CD4-positive, alpha-beta memory T cell (primary cell): ENCODE measurements around the gene FASTK. TPM values are rescaled to one million over a fixed set of nuclear protein-coding genes. Genes with fewer than 3 reads are reported as not detected.

Experiments used
- CTCF ChIA-PET: fragments of 350-600 bp; sonication (Branson Sonifier 250); formaldehyde crosslinking; loops from one replicate; lab custom pipeline; 2021; ENCODE audit warnings: inconsistent platforms; ENCODE audit not compliant: partially characterized antibody; lab: Charles Lee
- POLR2A ChIA-PET: fragments of 350-600 bp; sonication (Branson Sonifier 250); formaldehyde crosslinking; loops from one replicate; lab custom pipeline; 2021; ENCODE audit not compliant: partially characterized antibody; lab: Charles Lee
- DNase-seq, 5 donors: peaks; one replicate each; pipeline versions ENCODE4 v3.0.0 to v3.0.0-alpha.2; 2020 to 2022; ENCODE audit warnings: mixed read lengths in 1 of 5
- H3K27ac ChIP-seq: one replicate; pipeline ENCODE4 v1.7.0; 2013; ENCODE audit warnings: low read depth, low read length
- H3K27me3 ChIP-seq: 2 replicates; pipeline ENCODE4 v1.7.0; 2013; ENCODE audit warnings: mild to moderate bottlenecking, low read length, moderate library complexity; ENCODE audit not compliant: insufficient read depth
- H3K36me3 ChIP-seq: 2 replicates; pipeline ENCODE4 v1.7.0; 2013; ENCODE audit warnings: mild to moderate bottlenecking, low read length, moderate library complexity; ENCODE audit not compliant: insufficient read depth
- H3K4me1 ChIP-seq: 2 replicates; pipeline ENCODE4 v1.7.0; 2013; ENCODE audit warnings: mild to moderate bottlenecking, low read length, moderate library complexity; ENCODE audit not compliant: insufficient read depth
- H3K4me3 ChIP-seq, 2 donors: one replicate each; pipeline ENCODE4 v1.7.0; 2013; ENCODE audit warnings: low read length in 2 of 2, mild to moderate bottlenecking in 1 of 2
- H3K9me3 ChIP-seq, 2 donors: one replicate each; pipeline ENCODE4 v1.7.0; 2013; ENCODE audit warnings: low read length in 2 of 2, control low read depth in 1 of 2; ENCODE audit not compliant: control insufficient read depth in 1 of 2
- H3K27ac Mint-ChIP-seq, 7 donors: one replicate each; pipeline ENCODE4 v1.8.0; 2020 to 2021; ENCODE audit warnings: mixed read lengths in 7 of 7, mild to moderate bottlenecking in 6 of 7, inconsistent platforms in 3 of 7, moderate library complexity in 3 of 7
- H3K27me3 Mint-ChIP-seq, 2 donors: one replicate each; pipeline ENCODE4 v1.8.0; 2020 to 2021; ENCODE audit warnings: mixed read lengths in 2 of 2
- H3K36me3 Mint-ChIP-seq, 2 donors: one replicate each; pipeline ENCODE4 v1.8.0; 2020 to 2021; ENCODE audit warnings: mixed read lengths in 2 of 2, inconsistent platforms in 1 of 2, mild to moderate bottlenecking in 1 of 2
- H3K4me1 Mint-ChIP-seq, 4 donors: one replicate each; pipeline ENCODE4 v1.8.0; 2020 to 2021; ENCODE audit warnings: mixed read lengths in 4 of 4, mild to moderate bottlenecking in 1 of 4
- H3K4me3 Mint-ChIP-seq, 8 donors: one replicate each; pipeline ENCODE4 v1.8.0; 2020 to 2021; ENCODE audit warnings: mixed read lengths in 8 of 8, mild to moderate bottlenecking in 7 of 8, moderate library complexity in 6 of 8, inconsistent platforms in 3 of 8
- H3K9me3 Mint-ChIP-seq, 8 donors: one replicate each; pipeline ENCODE4 v1.8.0; 2020 to 2021; ENCODE audit warnings: mixed read lengths in 8 of 8, mild to moderate bottlenecking in 5 of 8, inconsistent platforms in 3 of 8, moderate library complexity in 1 of 8
- intact Hi-C: fragments of 100-400 bp; cut with micrococcal nuclease; formaldehyde crosslinking; loops from one replicate; pipeline ENCODE4 v1.15.1; 2023
- polyA plus RNA-seq, 2 donors: library from polyadenylated mRNA; unstranded; fragments of 300-500 nt; fragmentation: Illumina TruSeq; gene quantifications; one replicate each; pipeline ENCODE4 v1.2.3, GENCODE V29; 2021
- total RNA-seq, 2 experiments: library from RNA; stranded (reverse); gene quantifications; one replicate each; pipeline ENCODE4 v1.2.3, GENCODE V29; 2021

FASTK gene
- total and polyA plus RNA-seq, 4 experiments from 2014 or later = 51.2 to 126 (median 92.5) TPM

DNA sequence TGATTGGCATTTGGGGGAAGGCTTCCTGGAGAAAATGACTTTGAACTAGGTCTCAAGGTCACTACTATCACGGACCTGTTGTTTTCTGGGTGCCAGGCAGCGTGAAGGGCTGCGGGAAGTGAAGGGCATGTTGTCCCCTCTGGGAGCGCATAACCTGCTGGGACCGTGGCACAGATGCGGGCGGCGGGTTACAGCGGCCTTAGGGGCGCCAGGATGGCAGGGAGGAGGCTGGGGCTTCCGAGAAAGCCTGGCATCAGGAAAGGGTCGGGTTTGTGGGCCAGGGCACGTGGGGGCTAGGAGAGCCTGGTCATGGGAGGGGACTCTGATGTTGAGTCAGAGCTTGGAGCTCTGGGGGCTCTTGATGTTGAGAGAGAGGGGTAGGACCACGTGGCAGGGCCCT lies 15.1 kb downstream of the FASTK start:
- H3K4me1 Mint-ChIP-seq = peaks cover 7 to 14% (median 12%) of the 10 kb centered on the region in 4 donors
- no peaks in the 10 kb centered on the region for H3K9me3 ChIP-seq
- no peak for DNase-seq
- H3K27me3 ChIP-seq = no peaks in the 10 kb centered on the region
- H3K27ac ChIP-seq = no peak overlapping the region
- POLR2A ChIA-PET = interaction anchor here (1.2 kb wide), 1 partner anchor 17 kb away, joined by 3 read pairs; no protein-coding TSS in a partner anchor
- peaks cover 31% of the 10 kb centered on the region for H3K36me3 ChIP-seq
- no peak overlapping the region for H3K4me3 Mint-ChIP-seq
- CTCF ChIA-PET = no interaction called here
- H3K36me3 Mint-ChIP-seq = peaks cover 11 to 46% of the 10 kb centered on the region in 2 donors
- H3K27ac Mint-ChIP-seq = peak overlapping the region in 1 of 7 donors; percentile 47
- no peaks in the 10 kb centered on the region for H3K27me3 Mint-ChIP-seq
- H3K4me1 ChIP-seq = peaks cover 12% of the 10 kb centered on the region
- no peak overlapping the region for H3K4me3 ChIP-seq
- intact Hi-C loops = no loop called here
- H3K9me3 Mint-ChIP-seq = no peaks in the 10 kb centered on the region

DNA sequence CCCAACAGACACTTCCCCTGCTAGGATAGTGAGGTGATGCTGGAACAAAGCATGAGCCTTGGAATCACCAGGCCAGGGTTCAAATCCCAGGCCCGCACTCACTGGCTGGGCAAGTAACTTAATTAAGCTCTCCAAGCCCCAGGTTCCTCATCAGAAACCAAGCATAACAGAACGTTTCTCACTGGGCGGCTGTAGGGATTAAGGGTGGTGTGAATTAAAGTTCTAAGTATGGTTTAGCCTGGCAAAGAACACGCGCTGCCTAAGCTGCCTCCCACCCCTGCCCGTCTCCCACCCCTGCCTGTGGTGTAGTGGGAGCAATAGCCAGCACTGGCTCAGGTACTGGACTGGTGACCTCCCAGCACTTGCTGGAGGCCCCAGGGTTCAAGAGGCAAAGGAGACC lies 15.6 kb downstream of the FASTK start:
- no peak overlapping the region for H3K27ac ChIP-seq
- H3K4me3 ChIP-seq = no peak overlapping the region
- intact Hi-C loops = no loop called here
- peaks cover 17% of the 10 kb centered on the region for H3K4me1 ChIP-seq
- Mint-ChIP-seq H3K4me1 (peaks cover 7 to 19% (median 15%) of the 10 kb centered on the region in 4 donors), H3K27ac (peak overlapping the region in 1 of 7 donors; percentile 47), H3K4me3 (no peak overlapping the region), H3K36me3 (peaks cover 11 to 45% of the 10 kb centered on the region in 2 donors), H3K9me3 (no peaks in the 10 kb centered on the region), H3K27me3 (no peaks in the 10 kb centered on the region)
- peaks cover 31% of the 10 kb centered on the region for H3K36me3 ChIP-seq
- DNase-seq = no peak
- ChIA-PET CTCF (no interaction called here), POLR2A (interaction anchor here (1.2 kb wide), 1 partner anchor 18 kb away, joined by 3 read pairs; no protein-coding TSS in a partner anchor)
- H3K27me3 ChIP-seq = no peaks in the 10 kb centered on the region
- no peaks in the 10 kb centered on the region for H3K9me3 ChIP-seq

DNA sequence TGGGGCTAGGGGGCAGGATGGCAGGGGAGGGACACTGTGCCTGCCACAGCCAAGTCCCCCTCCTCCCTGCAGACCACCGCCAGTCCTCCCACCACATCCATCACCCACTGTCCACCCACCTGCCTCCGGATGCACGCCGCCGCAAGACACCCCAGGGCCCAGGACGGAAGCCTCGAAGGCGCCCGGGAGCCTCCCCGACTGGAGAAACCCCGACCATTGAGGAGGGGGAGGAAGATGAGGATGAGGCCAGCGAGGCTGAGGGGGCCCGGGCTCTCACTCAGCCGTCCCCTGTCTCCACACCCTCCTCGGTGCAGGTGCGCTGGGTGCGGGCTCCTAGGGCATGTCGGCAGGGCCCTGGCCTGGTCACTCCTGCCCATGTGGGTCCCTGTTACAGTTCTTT lies 16.2 kb downstream of the FASTK start:
- ChIA-PET POLR2A (no interaction called here), CTCF (no interaction called here)
- no peaks in the 10 kb centered on the region for H3K9me3 ChIP-seq
- no peak for DNase-seq
- no peak overlapping the region for H3K27ac ChIP-seq
- H3K4me3 Mint-ChIP-seq = no peak overlapping the region
- no peak overlapping the region for H3K4me3 ChIP-seq
- H3K4me1 ChIP-seq = peaks cover 18% of the 10 kb centered on the region
- intact Hi-C loops = no loop called here
- no peaks in the 10 kb centered on the region for H3K27me3 Mint-ChIP-seq
- H3K9me3 Mint-ChIP-seq = no peaks in the 10 kb centered on the region
- H3K36me3 ChIP-seq = peaks cover 31% of the 10 kb centered on the region
- no peaks in the 10 kb centered on the region for H3K27me3 ChIP-seq
- peaks cover 10 to 42% of the 10 kb centered on the region in 2 donors for H3K36me3 Mint-ChIP-seq
- no peak overlapping the region for H3K27ac Mint-ChIP-seq
- H3K4me1 Mint-ChIP-seq = peaks cover 7 to 20% (median 15%) of the 10 kb centered on the region in 4 donors

DNA sequence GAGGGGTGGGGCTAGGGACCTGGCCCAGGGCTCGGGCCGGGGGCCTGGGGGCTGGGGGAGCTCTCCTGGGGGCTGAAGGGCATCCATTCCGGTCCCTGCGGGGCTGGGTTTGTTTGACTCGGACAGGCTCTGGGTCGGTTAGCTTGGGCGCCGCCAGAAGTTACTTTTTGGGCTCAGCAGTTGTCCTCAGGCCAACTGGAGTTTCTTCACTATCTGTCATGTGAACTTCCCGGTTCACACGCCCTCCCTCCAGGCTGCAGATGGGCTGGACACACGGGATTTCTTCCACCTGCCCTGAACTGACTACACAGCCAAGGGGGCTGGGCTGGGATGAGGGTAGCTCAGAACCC lies 17.4 kb downstream of the FASTK start:
- H3K36me3 ChIP-seq = peaks cover 29% of the 10 kb centered on the region
- intact Hi-C loops = no loop called here
- CTCF ChIA-PET = interaction anchor here (1.5 kb wide), 1 partner anchor 48 kb away, joined by 5 read pairs; no protein-coding TSS in a partner anchor
- H3K27me3 Mint-ChIP-seq = no peaks in the 10 kb centered on the region
- DNase-seq = no peak
- H3K4me1 Mint-ChIP-seq = peaks cover 11 to 30% (median 22%) of the 10 kb centered on the region in 4 donors
- H3K27ac ChIP-seq = no peak overlapping the region
- H3K9me3 ChIP-seq = no peaks in the 10 kb centered on the region
- no peaks in the 10 kb centered on the region for H3K27me3 ChIP-seq
- H3K36me3 Mint-ChIP-seq = peaks cover 6 to 42% of the 10 kb centered on the region in 2 donors
- POLR2A ChIA-PET = interaction anchor here (0.6 to 1.2 kb wide), 5 partner anchors 10 to 669 kb away, joined by 3 to 5 read pairs (median 3); partner anchors contain the start of genes FASTK and TMUB1
- H3K4me3 Mint-ChIP-seq = no peak overlapping the region
- H3K4me3 ChIP-seq = no peak overlapping the region
- H3K9me3 Mint-ChIP-seq = no peaks in the 10 kb centered on the region
- H3K4me1 ChIP-seq = peaks cover 29% of the 10 kb centered on the region
- peak overlapping the region in 3 of 7 donors; percentile 52 to 68 (median 63) for H3K27ac Mint-ChIP-seq

DNA sequence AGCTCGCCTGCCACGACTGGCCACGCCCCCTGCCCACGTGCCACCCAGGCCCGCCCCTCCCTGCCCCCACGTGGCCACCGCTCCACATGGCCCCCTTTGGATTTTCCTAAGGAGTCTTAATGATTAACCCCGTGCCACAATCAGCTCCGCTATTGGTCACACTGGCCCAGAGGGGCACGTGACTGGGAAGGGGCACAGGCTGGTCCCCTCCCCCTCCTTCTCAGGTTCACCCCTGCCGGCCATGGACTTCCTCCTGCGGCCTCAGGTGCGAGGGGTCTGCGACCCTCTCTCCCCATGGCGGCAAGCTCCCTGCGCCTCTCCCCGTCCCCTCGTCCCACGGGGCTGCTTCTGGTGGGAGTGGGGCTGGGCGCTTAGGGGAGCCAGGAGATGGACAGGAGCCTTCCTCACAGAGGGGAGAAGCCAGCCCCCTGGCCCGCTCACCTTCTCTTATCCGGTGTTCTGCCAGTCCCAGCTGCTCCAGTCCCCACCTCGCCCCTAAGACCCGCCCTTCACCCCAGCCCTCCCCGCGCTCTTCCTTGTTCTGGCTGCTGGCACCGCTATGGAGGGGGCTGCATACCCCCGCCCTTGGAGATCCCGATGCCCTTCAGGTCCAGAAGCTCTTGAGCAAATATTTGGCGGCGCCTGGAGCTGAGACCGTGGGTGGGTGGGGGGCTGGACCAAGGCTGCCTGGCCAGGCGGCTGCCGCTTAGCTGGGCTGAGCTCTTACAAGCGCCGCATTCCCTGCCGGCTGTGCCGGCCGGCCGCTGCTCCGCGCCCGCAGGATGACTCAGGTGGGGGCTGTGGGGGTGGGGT lies 18.0 kb downstream of the FASTK start:
- no peak for DNase-seq
- no peak overlapping the region for H3K27ac ChIP-seq
- peaks cover 26% of the 10 kb centered on the region for H3K36me3 ChIP-seq
- Mint-ChIP-seq H3K4me3 (no peak overlapping the region), H3K27me3 (peaks cover 0 to 2% of the 10 kb centered on the region in 2 donors), H3K36me3 (peaks cover under 1 to 41% of the 10 kb centered on the region in 2 donors), H3K9me3 (no peaks in the 10 kb centered on the region), H3K4me1 (peaks cover 11 to 36% (median 24%) of the 10 kb centered on the region in 4 donors), H3K27ac (no peak overlapping the region)
- H3K4me3 ChIP-seq = no peak overlapping the region
- no peaks in the 10 kb centered on the region for H3K27me3 ChIP-seq
- ChIA-PET POLR2A (interaction anchor here (0.6 to 1.5 kb wide), 6 partner anchors 10 to 668 kb away, joined by 3 to 5 read pairs (median 3); partner anchors contain the start of genes FASTK and TMUB1), CTCF (interaction anchor here (1.3 to 1.5 kb wide), 2 partner anchors 21 to 48 kb away, joined by 3 to 5 read pairs; partner anchors contain the start of gene TMUB1)
- peaks cover 30% of the 10 kb centered on the region for H3K4me1 ChIP-seq
- intact Hi-C loops = no loop called here
- H3K9me3 ChIP-seq = no peaks in the 10 kb centered on the region

DNA sequence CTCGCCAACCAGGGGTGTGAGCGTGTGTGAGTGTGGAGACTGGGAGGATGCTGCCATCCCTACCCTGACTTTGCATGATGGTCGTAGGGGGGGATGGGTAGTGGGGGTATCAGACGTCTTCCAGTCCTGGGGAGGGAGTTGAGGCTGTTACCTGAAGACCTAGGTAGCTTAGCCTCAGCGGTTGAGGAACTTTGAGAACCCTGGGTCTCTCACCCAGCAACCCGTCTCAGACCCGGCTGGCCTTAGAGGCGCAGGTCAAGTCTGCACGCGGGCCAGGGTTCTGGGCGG lies 18.6 kb downstream of the FASTK start:
- no peak overlapping the region for H3K4me3 ChIP-seq
- Mint-ChIP-seq H3K27me3 (peaks cover 0 to 2% of the 10 kb centered on the region in 2 donors), H3K4me1 (peaks cover 16 to 42% (median 29%) of the 10 kb centered on the region in 4 donors), H3K27ac (no peak overlapping the region), H3K4me3 (peak overlapping the region in 2 of 8 donors; percentile 43 to 56), H3K9me3 (no peaks in the 10 kb centered on the region), H3K36me3 (peaks cover 0 to 36% of the 10 kb centered on the region in 2 donors)
- peaks cover 22% of the 10 kb centered on the region for H3K36me3 ChIP-seq
- H3K9me3 ChIP-seq = no peaks in the 10 kb centered on the region
- POLR2A ChIA-PET = interaction anchor here (1.5 kb wide), 1 partner anchor 22 kb away, joined by 3 read pairs; no protein-coding TSS in a partner anchor
- no peak overlapping the region for H3K27ac ChIP-seq
- H3K27me3 ChIP-seq = no peaks in the 10 kb centered on the region
- H3K4me1 ChIP-seq = peaks cover 35% of the 10 kb centered on the region
- intact Hi-C loops = no loop called here
- peak in 1 of 5 donors; percentile 33 for DNase-seq
- CTCF ChIA-PET = interaction anchor here (1.3 kb wide), 1 partner anchor 22 kb away, joined by 3 read pairs; the partner anchor contains the start of gene TMUB1
